GM12873 (cell line): ENCODE data around the gene HSD17B12.

Experiments used
- TF ChIP-seq, protein P1 (sequence below): IDR thresholded peaks from 2 replicates; pipeline ENCODE4 v1.5.1; 2012; ENCODE audit warnings: low read depth, mild to moderate bottlenecking, moderate library complexity, low read length, control low read depth; ENCODE audit not compliant: insufficient read depth; ENCODE audit errors: missing control alignments

HSD17B12 gene

DNA sequence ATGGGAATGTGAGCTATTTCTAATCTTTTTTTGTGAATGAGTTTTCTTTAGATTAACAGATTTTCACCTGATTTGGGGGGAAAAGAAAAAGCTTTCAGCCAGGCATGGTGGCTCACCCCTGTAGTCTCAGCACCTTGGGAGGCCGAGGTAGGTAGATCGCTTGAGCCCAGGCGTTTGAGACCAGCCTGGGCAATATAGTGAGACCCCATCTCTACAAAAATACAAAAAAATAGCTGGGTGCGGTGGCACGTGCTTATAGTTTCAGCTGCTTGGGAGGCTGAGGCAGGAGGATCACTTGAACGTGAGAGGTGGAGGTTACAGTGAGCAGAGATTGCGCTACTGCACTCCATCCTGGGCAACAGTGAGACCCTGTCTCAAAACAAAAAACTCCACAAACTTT is 92.2 kb downstream of the HSD17B12 start:
- TF ChIP-seq, protein P1, sequence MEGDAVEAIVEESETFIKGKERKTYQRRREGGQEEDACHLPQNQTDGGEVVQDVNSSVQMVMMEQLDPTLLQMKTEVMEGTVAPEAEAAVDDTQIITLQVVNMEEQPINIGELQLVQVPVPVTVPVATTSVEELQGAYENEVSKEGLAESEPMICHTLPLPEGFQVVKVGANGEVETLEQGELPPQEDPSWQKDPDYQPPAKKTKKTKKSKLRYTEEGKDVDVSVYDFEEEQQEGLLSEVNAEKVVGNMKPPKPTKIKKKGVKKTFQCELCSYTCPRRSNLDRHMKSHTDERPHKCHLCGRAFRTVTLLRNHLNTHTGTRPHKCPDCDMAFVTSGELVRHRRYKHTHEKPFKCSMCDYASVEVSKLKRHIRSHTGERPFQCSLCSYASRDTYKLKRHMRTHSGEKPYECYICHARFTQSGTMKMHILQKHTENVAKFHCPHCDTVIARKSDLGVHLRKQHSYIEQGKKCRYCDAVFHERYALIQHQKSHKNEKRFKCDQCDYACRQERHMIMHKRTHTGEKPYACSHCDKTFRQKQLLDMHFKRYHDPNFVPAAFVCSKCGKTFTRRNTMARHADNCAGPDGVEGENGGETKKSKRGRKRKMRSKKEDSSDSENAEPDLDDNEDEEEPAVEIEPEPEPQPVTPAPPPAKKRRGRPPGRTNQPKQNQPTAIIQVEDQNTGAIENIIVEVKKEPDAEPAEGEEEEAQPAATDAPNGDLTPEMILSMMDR, result no peak

DNA sequence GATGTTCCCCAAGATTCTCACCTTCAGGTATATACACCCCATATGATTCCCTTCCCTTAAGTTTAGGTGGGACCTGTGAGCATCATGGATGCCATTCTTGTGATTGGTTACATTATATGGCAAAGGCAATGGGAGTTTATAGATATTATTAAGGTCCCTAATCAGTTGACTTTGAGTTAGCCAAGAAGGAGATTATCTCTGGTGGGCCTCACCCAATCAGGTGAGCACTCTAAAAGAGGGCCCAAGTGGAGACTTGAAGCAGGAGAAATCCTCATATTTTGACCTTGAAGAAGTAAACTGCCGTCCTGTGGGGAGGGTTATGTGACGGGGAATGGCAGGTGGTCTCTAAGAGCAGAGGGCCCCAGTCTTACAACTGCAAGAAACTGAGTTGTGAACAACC is 94.2 kb downstream of the HSD17B12 start:
- TF ChIP-seq, protein P1, result no peak

DNA sequence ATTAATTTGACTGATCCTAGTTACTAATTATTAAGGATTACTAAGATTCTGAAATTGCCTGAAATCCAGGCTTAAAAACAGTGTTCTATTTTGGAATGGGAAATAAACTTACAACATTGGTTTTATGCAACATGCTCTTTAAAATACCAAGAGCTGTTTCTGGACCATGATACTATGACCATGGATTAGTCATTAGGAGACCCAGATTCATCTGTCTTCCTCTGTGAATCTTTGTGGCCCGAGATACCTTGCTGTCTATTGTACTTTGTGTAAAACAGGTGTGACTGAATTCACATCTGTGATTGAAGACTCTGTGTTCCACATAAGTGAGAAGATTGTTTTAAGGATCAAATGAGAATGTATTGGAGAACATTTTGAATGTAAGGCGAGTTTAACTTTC is 98.8 kb downstream of the HSD17B12 start:
- TF ChIP-seq, protein P1, result no peak

DNA sequence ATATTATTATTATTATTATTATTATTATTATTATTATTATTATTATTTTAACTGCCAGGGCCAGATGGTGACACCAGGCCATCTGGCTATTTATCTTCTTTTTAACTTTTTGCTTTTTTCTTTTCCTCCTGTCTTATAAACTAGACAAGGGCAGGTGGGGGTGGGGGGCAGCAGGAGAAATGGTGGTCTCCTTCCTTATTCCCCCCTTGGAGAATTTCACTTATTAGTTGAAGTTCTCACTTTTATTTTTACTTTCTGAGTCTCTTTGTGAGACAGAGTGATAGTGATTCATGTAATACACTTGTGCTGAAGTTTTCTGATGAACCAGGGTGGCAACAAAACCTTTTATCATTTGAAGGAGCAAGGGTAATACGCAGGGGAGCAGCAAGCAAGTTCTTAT is 103.8 kb downstream of the HSD17B12 start:
- TF ChIP-seq, protein P1, result no peak

DNA sequence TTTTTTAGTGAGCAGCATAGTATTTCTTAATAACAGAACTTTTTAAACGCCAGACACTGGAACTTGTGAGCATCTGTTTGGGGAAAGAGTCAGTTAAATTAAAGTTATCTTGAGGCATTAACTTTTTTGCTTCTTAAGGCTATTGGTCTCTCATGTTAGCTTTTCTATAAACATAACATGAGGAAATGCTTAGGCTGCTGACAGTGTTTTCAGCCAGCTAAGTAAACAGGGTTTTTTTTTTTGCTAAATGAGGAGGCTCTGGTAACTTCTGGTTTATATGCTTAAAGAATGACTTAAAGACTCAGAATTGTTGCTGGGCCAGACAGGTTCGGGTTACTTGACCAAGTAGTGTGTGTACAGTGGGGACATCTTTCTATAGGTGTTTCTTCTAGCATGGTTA is 104.3 kb downstream of the HSD17B12 start:
- TF ChIP-seq, protein P1, result no peak

DNA sequence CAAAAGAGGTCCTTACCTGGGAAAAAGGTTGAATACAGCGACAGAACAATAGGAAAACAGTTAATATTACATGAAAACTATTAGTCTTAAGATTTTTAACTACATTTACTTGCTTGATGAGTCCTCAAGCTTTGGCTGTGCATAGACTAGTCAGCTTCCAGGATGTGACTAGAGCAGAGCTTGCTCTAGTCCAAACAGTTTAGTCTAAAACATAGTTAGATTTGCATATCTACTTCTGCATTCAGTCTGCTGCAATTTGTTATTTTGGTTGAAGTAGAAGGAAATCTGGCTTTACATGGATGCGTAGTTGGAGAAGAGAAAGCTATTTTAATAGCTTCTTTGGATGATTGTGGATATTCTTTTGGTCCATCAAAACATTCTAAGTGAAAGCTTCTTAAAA is 104.8 kb downstream of the HSD17B12 start:
- TF ChIP-seq, protein P1, result no peak

DNA sequence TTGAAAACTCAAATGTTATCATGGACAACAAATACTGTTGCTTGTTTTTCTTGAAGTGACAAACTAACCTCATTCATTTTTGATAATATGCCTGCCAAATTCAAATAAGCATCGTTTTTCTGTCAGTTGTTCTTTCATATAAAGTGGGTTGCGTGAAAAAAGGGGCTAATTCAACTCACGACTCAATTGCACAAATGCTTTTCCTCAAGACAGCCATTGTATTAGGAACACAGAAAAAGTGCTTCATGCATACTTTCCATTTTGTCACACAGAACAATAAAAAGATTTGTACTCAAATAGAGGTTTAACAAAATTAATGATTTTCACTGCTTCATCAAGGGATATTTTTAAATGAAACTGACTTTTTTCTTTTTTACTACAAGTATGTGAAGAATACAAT is 105.5 kb downstream of the HSD17B12 start:
- TF ChIP-seq, protein P1, result no peak
